ENCODE data around the gene MAPT. TPM values are rescaled to one million over a fixed set of nuclear protein-coding genes. Genes with fewer than 3 reads are reported as not detected.
"Not testable (repeated sequence)": the region's sequence is repeated elsewhere in the genome, so short reads cannot be mapped to it uniquely, and the experiment has no call there.

The MAPT gene
- total RNA-seq, 1 experiment from 2014 or later: 0.06 TPM

- DNase-seq (ENCODE audit: low read depth): no peak
Measured at GRCh38 chr17:45952814-45953320, 58.5 kb downstream of the MAPT start.

DNA sequence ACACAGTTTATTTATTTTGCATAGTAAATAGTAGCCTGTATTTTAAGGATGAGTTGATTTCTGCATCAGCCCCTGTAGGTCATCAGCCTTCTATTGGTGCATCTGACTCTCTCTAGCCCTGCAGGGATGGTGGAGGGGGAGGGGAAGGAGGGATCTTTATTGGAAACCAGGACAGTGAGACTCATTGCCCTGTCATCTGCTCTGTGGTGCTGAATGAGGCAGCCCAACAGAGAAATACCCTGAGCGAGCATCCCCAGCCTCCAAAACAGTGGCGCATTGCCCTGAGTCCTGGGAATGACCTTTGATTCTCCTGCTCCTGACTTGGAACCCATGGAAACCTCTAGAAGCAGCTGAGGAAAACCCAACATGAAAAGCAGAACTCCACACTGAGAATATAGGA is 59.2 kb downstream of the MAPT start:
- no peak for DNase-seq (ENCODE audit: low read depth)

GRCh38 chr17:45954914-45955313 is 60.6 kb downstream of the MAPT start:
- DNase-seq (ENCODE audit: low read depth): no peak

DNA sequence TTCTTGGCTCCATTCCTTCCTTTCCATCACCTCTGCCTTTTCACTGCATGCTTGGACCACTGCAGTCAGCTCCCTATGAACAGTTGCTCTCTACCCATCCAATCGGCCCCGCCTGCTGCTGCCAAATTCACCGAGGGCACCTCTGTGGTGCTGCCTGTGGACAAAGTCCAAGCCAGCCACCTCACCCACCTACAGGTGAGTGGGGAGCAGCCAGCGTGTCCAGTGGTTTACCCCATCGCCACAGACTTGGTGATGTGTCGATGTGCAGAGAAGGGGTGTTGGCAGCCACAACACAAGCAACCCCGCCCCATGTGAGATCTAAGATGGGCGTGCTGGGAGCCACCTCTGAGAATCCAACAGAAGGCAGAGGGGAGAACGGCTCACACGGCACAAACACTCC is 61.0 kb downstream of the MAPT start:
- DNase-seq (ENCODE audit: low read depth): no peak

GRCh38 chr17:45956090-45956489 is 61.7 kb downstream of the MAPT start:
- DNase-seq (ENCODE audit: low read depth): no peak

DNA sequence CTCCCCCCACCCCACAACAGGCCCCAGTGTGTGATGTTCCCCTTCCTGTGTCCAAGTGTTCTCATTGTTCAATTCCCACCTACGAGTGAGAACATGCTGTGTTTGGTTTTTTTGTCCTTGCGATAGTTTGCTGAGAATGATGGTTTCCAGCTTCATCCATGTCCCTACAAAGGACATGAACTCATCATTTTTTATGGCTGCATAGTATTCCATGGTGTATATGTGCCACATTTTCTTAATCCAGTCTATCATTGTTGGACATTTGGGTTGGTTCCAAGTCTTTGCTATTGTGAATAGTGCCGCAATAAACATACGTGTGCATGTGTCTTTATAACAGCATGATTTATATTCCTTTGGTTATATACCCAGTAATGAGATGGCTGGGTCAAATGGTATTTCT is 62.4 kb downstream of the MAPT start:
- not testable (repeated sequence) for DNase-seq (ENCODE audit: low read depth)

- no peak for DNase-seq (ENCODE audit: low read depth)
Measured at GRCh38 chr17:45958307-45958706, 64.0 kb downstream of the MAPT start.

GRCh38 chr17:45958994-45959665 is 64.8 kb downstream of the MAPT start:
- DNase-seq (ENCODE audit: low read depth): no peak

DNA sequence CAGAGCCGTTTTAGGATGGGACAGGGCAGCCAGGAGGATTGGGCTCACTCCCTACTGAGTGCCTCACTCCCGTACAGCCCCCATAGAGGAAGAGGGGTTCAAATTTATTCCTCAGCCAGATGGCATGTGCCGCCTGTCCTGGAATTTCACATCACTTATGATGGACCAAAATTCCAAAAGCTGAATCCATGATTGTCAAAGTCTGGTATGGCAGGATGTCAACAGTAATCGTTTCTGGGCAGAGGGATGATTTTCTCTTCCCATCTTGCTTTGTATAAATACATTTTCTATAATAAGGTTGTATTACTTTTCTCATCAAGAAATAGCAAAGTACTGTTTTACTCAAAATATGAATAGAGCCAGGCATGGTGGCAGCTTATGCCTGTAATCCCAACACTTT is 66.0 kb downstream of the MAPT start:
- DNase-seq (ENCODE audit: low read depth): no peak

- no peak for DNase-seq (ENCODE audit: low read depth)
Measured at GRCh38 chr17:45961206-45961605, 66.9 kb downstream of the MAPT start.

- no peak for DNase-seq (ENCODE audit: low read depth)
Measured at GRCh38 chr17:45962221-45962972, 68.0 kb downstream of the MAPT start.

DNA sequence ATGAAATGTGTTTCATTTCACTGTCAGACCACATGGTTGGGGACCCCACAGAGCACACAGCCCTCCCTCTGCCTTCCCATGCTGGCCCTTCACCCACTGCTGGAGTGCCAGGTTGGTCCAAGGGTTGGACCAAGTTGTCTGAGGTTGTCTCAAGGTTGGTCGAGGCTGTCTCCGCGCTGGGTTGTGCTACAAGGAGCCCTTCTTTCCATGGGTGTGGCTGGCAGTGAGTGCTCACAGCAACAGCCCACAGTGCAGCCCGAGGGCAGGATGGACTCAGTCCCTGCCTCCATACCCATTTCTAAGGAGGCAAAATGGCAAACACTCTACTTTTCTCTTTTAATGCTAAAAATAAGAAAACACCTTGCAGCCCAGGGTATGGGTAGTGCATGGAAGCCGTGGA is 68.9 kb downstream of the MAPT start:
- DNase-seq (ENCODE audit: low read depth): no peak

- no peak for DNase-seq (ENCODE audit: low read depth)
Measured at GRCh38 chr17:45963889-45964288, 69.5 kb downstream of the MAPT start.

DNA sequence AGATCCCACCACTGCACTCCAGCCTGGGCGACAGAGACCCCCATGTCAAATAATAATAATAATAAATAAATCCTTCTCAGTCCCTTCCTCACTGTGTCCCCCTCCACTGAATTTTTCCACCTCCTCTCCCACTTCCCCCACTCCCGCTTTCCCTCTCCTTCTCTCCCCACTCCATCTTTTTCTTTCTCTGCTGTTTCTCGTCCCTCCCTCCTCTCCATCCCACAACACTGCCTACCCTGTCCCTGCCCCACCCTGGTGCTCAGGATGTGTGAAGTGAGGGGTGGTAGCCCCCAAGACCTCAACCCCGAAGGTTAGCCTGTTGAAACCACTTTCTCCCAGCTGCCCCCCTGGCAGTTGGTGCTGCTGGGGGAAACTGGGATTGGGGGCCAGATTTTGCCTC is 70.3 kb downstream of the MAPT start:
- DNase-seq (ENCODE audit: low read depth): no peak

DNA sequence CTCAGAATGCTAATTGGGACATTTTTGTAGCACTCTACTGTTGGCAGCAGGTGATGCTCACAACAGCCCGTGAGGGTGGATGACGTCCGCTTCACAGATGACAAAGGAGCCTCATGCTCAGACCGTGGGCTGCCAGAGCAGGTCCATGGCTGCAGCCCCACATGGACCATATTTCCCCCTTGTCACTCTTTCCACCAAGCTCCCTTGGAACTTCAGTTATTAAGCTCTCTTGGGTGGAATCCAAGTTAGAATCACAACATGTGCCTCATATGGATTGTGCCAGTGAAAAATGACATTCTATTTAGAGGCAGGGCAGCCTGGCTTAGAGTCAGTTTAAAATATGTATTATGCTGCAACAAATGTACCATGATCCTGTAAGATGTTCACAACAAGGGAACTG is 71.5 kb downstream of the MAPT start:
- no peak for DNase-seq (ENCODE audit: low read depth)

- no peak for DNase-seq (ENCODE audit: low read depth)
Measured at GRCh38 chr17:45966606-45967280, 72.4 kb downstream of the MAPT start.

DNA sequence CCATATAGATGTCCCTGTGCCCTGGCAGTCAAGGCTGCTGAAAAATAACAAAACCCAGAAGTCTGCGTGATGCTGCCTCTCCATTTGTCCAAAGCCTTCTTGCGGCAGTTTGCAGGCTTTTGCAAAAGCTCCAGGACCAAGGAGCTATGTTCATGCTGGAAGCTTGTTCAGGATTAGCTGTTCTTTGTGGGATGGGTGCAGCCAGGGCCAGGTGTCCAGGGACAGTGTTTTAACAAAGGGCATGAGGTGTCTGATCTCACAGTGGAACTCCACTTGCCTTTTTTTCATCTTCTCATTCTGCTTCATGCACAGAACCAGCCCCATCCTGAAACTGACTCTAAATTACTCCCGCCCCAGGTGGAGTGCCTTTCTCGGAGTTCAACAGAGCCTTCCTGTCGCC is 73.0 kb downstream of the MAPT start:
- no peak for DNase-seq (ENCODE audit: low read depth)

GRCh38 chr17:45968732-45969131 is 74.4 kb downstream of the MAPT start:
- no peak for DNase-seq (ENCODE audit: low read depth)

- no peak for DNase-seq (ENCODE audit: low read depth)
Measured at GRCh38 chr17:45969726-45970125, 75.4 kb downstream of the MAPT start.

GRCh38 chr17:45970659-45971058 is 76.3 kb downstream of the MAPT start:
- no peak for DNase-seq (ENCODE audit: low read depth)

GRCh38 chr17:45971698-45972141 is 77.4 kb downstream of the MAPT start:
- no peak for DNase-seq (ENCODE audit: low read depth)

- DNase-seq (ENCODE audit: low read depth): no peak
Measured at GRCh38 chr17:45972531-45972930, 78.2 kb downstream of the MAPT start.

Measured in Daoy (cell line).